ENCODE results near the gene RGP1. TPM values are rescaled to one million over a fixed set of nuclear protein-coding genes. Genes with fewer than 3 reads are reported as not detected.

RGP1 gene
- total RNA-seq, 2 experiments from 2014 or later, result 13.5 to 27.1 TPM

DNA sequence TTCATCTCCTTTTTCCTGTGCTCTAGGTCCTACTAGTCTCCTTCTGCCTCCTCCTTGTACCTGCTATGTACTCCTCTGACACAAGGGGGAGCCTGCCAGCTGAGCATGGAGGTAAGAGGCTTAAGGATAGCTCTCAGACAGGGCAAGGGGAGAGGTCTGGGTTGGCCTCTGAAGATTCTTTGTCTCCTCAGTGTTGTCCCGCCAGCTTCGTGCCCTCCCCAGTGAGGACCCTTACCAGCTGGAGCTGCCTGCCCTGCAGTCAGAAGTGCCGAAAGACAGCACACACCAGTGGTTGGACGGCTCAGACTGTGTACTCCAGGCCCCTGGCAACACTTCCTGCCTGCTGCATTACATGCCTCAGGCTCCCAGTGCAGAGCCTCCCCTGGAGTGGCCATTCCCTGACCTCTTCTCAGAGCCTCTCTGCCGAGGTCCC lies 12.9 kb upstream of the RGP1 start:
- TF ChIP-seq EZH2phosphoT487 (IDR thresholded peaks at IDR 0.05; ENCODE audit: borderline replicate concordance, low read depth, low read length), result no peak
- TF ChIP-seq, protein P1, sequence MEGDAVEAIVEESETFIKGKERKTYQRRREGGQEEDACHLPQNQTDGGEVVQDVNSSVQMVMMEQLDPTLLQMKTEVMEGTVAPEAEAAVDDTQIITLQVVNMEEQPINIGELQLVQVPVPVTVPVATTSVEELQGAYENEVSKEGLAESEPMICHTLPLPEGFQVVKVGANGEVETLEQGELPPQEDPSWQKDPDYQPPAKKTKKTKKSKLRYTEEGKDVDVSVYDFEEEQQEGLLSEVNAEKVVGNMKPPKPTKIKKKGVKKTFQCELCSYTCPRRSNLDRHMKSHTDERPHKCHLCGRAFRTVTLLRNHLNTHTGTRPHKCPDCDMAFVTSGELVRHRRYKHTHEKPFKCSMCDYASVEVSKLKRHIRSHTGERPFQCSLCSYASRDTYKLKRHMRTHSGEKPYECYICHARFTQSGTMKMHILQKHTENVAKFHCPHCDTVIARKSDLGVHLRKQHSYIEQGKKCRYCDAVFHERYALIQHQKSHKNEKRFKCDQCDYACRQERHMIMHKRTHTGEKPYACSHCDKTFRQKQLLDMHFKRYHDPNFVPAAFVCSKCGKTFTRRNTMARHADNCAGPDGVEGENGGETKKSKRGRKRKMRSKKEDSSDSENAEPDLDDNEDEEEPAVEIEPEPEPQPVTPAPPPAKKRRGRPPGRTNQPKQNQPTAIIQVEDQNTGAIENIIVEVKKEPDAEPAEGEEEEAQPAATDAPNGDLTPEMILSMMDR (conservative IDR thresholded peaks at IDR 0.05; ENCODE audit: low read length), result peak; percentile 95
- ChIA-PET CTCF (ENCODE audit: unreplicated experiment) (interaction anchor here (0.6 to 1.0 kb wide), 3 partner anchors 11 to 52 kb away, joined by 3 to 5 read pairs (median 4); no protein-coding TSS in a partner anchor), POLR2A (interaction anchor here (1.0 to 1.1 kb wide), 2 partner anchors 11 to 12 kb away, joined by 3 read pairs; no protein-coding TSS in a partner anchor)
- H3K4me3 ChIP-seq (ENCODE audit: low read depth, low read length, poor library complexity, severe bottlenecking), result no peak overlapping the region
- H2AFZ ChIP-seq (ENCODE audit: low read length), result no peak overlapping the region
- H3K9me2 ChIP-seq (ENCODE audit: insufficient read depth, low read length), result no peaks in the 10 kb centered on the region
- peak; percentile 83 for DNase-seq (ENCODE audit: low spot score)
- H3K36me3 ChIP-seq (ENCODE audit: insufficient read depth, low read length), result peaks cover 63% of the 10 kb centered on the region; the same call in 1 of the 2 replicates
- H3K4me2 ChIP-seq (ENCODE audit: low read length), result no peak overlapping the region
- H3K27ac ChIP-seq (ENCODE audit: low read depth, low read length, poor library complexity, severe bottlenecking), result no peak overlapping the region
- no TSS peak for BruUV-seq (replicated peaks)
- intact Hi-C loops (cut with micrococcal nuclease; ENCODE audit: unreplicated experiment), result loop anchor here (1.0 to 10.0 kb wide), 5 partner anchors 12 to 661 kb away; partner anchors contain the start of genes FAM221B, FANCG, TMEM8B and VCP
- H3K79me2 ChIP-seq (ENCODE audit: insufficient read depth, low read depth, low read length), result peaks cover 6% of the 10 kb centered on the region
- no peaks in the 10 kb centered on the region for H3K9me3 ChIP-seq (ENCODE audit: low read length)
- H4K20me1 ChIP-seq (ENCODE audit: insufficient read depth, low read length), result no peaks in the 10 kb centered on the region
- H3K4me1 ChIP-seq (ENCODE audit: insufficient read depth, low read length, poor library complexity, severe bottlenecking), result peaks cover 17% of the 10 kb centered on the region

DNA sequence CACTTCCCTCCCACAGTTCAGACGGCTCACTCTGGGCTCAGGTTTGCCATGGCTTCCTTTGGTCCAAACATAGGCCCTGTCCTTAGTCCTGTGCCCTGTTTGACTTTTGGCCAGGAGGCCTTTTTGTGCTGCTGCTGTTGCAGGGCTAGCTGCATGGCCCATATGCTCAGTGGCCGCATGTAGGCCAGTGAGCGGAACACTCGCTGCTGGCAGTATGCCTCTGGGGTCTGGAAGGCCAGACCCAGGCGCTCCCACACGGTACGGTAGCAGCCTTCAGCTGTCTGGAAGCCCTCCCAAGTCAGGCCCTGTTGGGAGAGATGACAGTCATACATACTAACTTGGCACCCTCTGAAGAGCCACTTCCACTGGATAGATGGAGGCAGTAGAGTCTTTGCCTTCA lies 11.9 kb upstream of the RGP1 start:
- Histone ChIP-seq H3K36me3 (ENCODE audit: insufficient read depth, low read length) (peaks cover 70% of the 10 kb centered on the region; the same call in 1 of the 2 replicates), H4K20me1 (ENCODE audit: insufficient read depth, low read length) (no peaks in the 10 kb centered on the region), H3K4me2 (ENCODE audit: low read length) (no peak overlapping the region), H3K4me1 (ENCODE audit: insufficient read depth, low read length, poor library complexity, severe bottlenecking) (peaks cover 17% of the 10 kb centered on the region), H3K79me2 (ENCODE audit: insufficient read depth, low read depth, low read length) (no peaks in the 10 kb centered on the region; the same call in 1 of the 2 replicates), H3K4me3 (ENCODE audit: low read depth, low read length, poor library complexity, severe bottlenecking) (no peak overlapping the region), H3K9me3 (ENCODE audit: low read length) (no peaks in the 10 kb centered on the region), H3K27ac (ENCODE audit: low read depth, low read length, poor library complexity, severe bottlenecking) (no peak overlapping the region), H3K9me2 (ENCODE audit: insufficient read depth, low read length) (no peaks in the 10 kb centered on the region), H2AFZ (ENCODE audit: low read length) (no peak overlapping the region)
- TF ChIP-seq EZH2phosphoT487 (IDR thresholded peaks at IDR 0.05; ENCODE audit: borderline replicate concordance, low read depth, low read length), result no peak
- TF ChIP-seq, protein P1 (conservative IDR thresholded peaks at IDR 0.05; ENCODE audit: low read length), result no peak
- intact Hi-C loops (cut with micrococcal nuclease; ENCODE audit: unreplicated experiment), result loop anchor here (5.0 to 10.0 kb wide), 3 partner anchors 90 to 662 kb away; partner anchors contain the start of genes FAM221B, FANCG, TMEM8B and VCP
- ChIA-PET POLR2A (interaction anchor here (2.3 kb wide), 1 partner anchor 10 kb away, joined by 7 read pairs; no protein-coding TSS in a partner anchor), CTCF (ENCODE audit: unreplicated experiment) (no interaction called here)
- no peak for DNase-seq (ENCODE audit: low spot score)
- no TSS peak for BruUV-seq (replicated peaks)

DNA sequence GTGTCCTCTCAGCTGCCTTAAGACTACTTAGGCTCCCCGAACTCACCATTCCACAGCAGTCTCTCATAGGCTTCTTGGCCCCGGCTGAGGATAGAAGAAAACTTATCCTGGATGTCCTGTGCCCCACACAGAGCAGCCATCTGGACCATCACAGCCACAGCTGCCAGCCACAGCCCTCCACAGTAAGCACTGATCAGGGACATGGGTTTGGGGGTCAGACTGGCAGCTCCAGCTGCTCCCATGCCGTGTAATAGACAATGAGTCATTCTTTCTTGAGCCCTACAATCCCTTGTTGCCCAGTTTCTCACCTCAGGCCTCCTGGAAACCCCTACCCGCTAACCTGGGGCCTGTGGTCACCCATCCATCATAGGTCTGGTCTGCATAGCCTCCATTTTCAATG lies 10.9 kb upstream of the RGP1 start:
- TSS peak; percentile 34 for BruUV-seq (replicated peaks)
- intact Hi-C loops (cut with micrococcal nuclease; ENCODE audit: unreplicated experiment), result loop anchor here (5.0 to 10.0 kb wide), 3 partner anchors 89 to 663 kb away; partner anchors contain the start of genes FAM221B, FANCG, TMEM8B and VCP
- POLR2A ChIA-PET, result interaction anchor here (2.3 kb wide), 1 partner anchor 9 kb away, joined by 7 read pairs; no protein-coding TSS in a partner anchor
- peaks cover 17% of the 10 kb centered on the region for H3K4me1 ChIP-seq (ENCODE audit: insufficient read depth, low read length, poor library complexity, severe bottlenecking)
- no peak overlapping the region for H3K4me3 ChIP-seq (ENCODE audit: low read depth, low read length, poor library complexity, severe bottlenecking)
- TF ChIP-seq, protein P1 (conservative IDR thresholded peaks at IDR 0.05; ENCODE audit: low read length), result no peak
- TF ChIP-seq EZH2phosphoT487 (IDR thresholded peaks at IDR 0.05; ENCODE audit: borderline replicate concordance, low read depth, low read length), result no peak
- no peaks in the 10 kb centered on the region for H4K20me1 ChIP-seq (ENCODE audit: insufficient read depth, low read length)
- peaks cover 81% of the 10 kb centered on the region; the same call in 1 of the 2 replicates for H3K36me3 ChIP-seq (ENCODE audit: insufficient read depth, low read length)
- DNase-seq (ENCODE audit: low spot score), result no peak
- H3K27ac ChIP-seq (ENCODE audit: low read depth, low read length, poor library complexity, severe bottlenecking), result no peak overlapping the region
- H3K79me2 ChIP-seq (ENCODE audit: insufficient read depth, low read depth, low read length), result no peaks in the 10 kb centered on the region; the same call in 1 of the 2 replicates
- CTCF ChIA-PET (ENCODE audit: unreplicated experiment), result no interaction called here
- H3K9me2 ChIP-seq (ENCODE audit: insufficient read depth, low read length), result no peaks in the 10 kb centered on the region
- no peak overlapping the region for H2AFZ ChIP-seq (ENCODE audit: low read length)
- no peak overlapping the region for H3K4me2 ChIP-seq (ENCODE audit: low read length)
- no peaks in the 10 kb centered on the region for H3K9me3 ChIP-seq (ENCODE audit: low read length)
